ENCODE results near the gene PRUNE2.
"Not testable (repeated sequence)": the region's sequence is repeated elsewhere in the genome, so short reads cannot be mapped to it uniquely, and the experiment has no call there.

Gene PRUNE2

GRCh38 chr9:76593961-76594735, 311.8 kb downstream of the PRUNE2 start:
- not testable (repeated sequence) for DNase-seq

GRCh38 chr9:76592974-76593347, 313.0 kb downstream of the PRUNE2 start:
- no peak for DNase-seq

- DNase-seq, result no peak
Measured at GRCh38 chr9:76592091-76592973, 313.6 kb downstream of the PRUNE2 start.

GRCh38 chr9:76591256-76591950, 314.5 kb downstream of the PRUNE2 start:
- DNase-seq, result no peak

GRCh38 chr9:76588316-76588715, 317.6 kb downstream of the PRUNE2 start:
- DNase-seq, result no peak

- DNase-seq, result no peak
Measured at GRCh38 chr9:76586390-76587314, 319.3 kb downstream of the PRUNE2 start.

GRCh38 chr9:76585487-76586389, 320.2 kb downstream of the PRUNE2 start:
- DNase-seq, result no peak

GRCh38 chr9:76583256-76583655, 322.7 kb downstream of the PRUNE2 start:
- DNase-seq, result no peak

- DNase-seq, result no peak
Measured at GRCh38 chr9:76581731-76582130, 324.2 kb downstream of the PRUNE2 start.

GRCh38 chr9:76580820-76581219, 325.1 kb downstream of the PRUNE2 start:
- no peak for DNase-seq

- DNase-seq, result no peak
Measured at GRCh38 chr9:76580188-76580587, 325.7 kb downstream of the PRUNE2 start.

GRCh38 chr9:76576344-76576743, 329.6 kb downstream of the PRUNE2 start:
- peak; percentile 25 for DNase-seq

- DNase-seq, result no peak
Measured at GRCh38 chr9:76575761-76576160, 330.2 kb downstream of the PRUNE2 start.

GRCh38 chr9:76573905-76574760, 331.8 kb downstream of the PRUNE2 start:
- no peak for DNase-seq

- no peak for DNase-seq
Measured at GRCh38 chr9:76573408-76573807, 332.5 kb downstream of the PRUNE2 start.

- no peak for DNase-seq
Measured at GRCh38 chr9:76572151-76572550, 333.8 kb downstream of the PRUNE2 start.

- no peak for DNase-seq
Measured at GRCh38 chr9:76571743-76572146, 334.2 kb downstream of the PRUNE2 start.

- no peak for DNase-seq
Measured at GRCh38 chr9:76571288-76571687, 334.6 kb downstream of the PRUNE2 start.

GRCh38 chr9:76570826-76571225, 335.1 kb downstream of the PRUNE2 start:
- no peak for DNase-seq

- no peak for DNase-seq
Measured at GRCh38 chr9:76567086-76567485, 338.8 kb downstream of the PRUNE2 start.

All from CD4-positive, alpha-beta T cell treated with Interleukin-17A for 4 hours (primary cell).